ENCODE measurements around the gene GSG1L.

Gene GSG1L

GRCh38 chr16:27767971-27768591 lies 295.4 kb downstream of the GSG1L start:
- DNase-seq (ENCODE audit: insufficient read length, low spot score) (no peak), FAIRE-seq (no peak)

- DNase-seq (ENCODE audit: insufficient read length, low spot score) (no peak), FAIRE-seq (no peak)
Measured at GRCh38 chr16:27767081-27767480, 296.4 kb downstream of the GSG1L start.

GRCh38 chr16:27766236-27766925 lies 297.1 kb downstream of the GSG1L start:
- no peak for FAIRE-seq
- DNase-seq (ENCODE audit: insufficient read length, low spot score), result no peak

GRCh38 chr16:27764869-27765675 lies 298.4 kb downstream of the GSG1L start:
- DNase-seq (ENCODE audit: insufficient read length, low spot score), result no peak

GRCh38 chr16:27764427-27764826 lies 299.1 kb downstream of the GSG1L start:
- no peak for FAIRE-seq

More at GRCh38 chr16:27764869-27765675, 298.4 kb downstream of the GSG1L start:
- FAIRE-seq, result no peak

GRCh38 chr16:27762441-27762840 lies 301.1 kb downstream of the GSG1L start:
- DNase-seq (ENCODE audit: insufficient read length, low spot score) (no peak), FAIRE-seq (no peak)

More at GRCh38 chr16:27764427-27764826, 299.1 kb downstream of the GSG1L start:
- no peak for DNase-seq (ENCODE audit: insufficient read length, low spot score)

- FAIRE-seq, result no peak
- no peak for DNase-seq (ENCODE audit: insufficient read length, low spot score)
Measured at GRCh38 chr16:27761816-27762215, 301.7 kb downstream of the GSG1L start.

- FAIRE-seq, result no peak
Measured at GRCh38 chr16:27760789-27761176, 302.7 kb downstream of the GSG1L start.

GRCh38 chr16:27759967-27760788 lies 303.3 kb downstream of the GSG1L start:
- FAIRE-seq (no peak), DNase-seq (ENCODE audit: insufficient read length, low spot score) (no peak)

More at GRCh38 chr16:27760789-27761176, 302.7 kb downstream of the GSG1L start:
- DNase-seq (ENCODE audit: insufficient read length, low spot score), result no peak

- no peak for FAIRE-seq
- DNase-seq (ENCODE audit: insufficient read length, low spot score), result no peak
Measured at GRCh38 chr16:27759301-27759871, 304.1 kb downstream of the GSG1L start.

GRCh38 chr16:27758544-27758943 lies 305.0 kb downstream of the GSG1L start:
- DNase-seq (ENCODE audit: insufficient read length, low spot score), result no peak
- FAIRE-seq, result no peak

GRCh38 chr16:27756206-27756970 lies 307.1 kb downstream of the GSG1L start:
- DNase-seq (ENCODE audit: insufficient read length, low spot score) (no peak), FAIRE-seq (no peak)

- FAIRE-seq (no peak), DNase-seq (ENCODE audit: insufficient read length, low spot score) (no peak)
Measured at GRCh38 chr16:27754788-27755690, 308.5 kb downstream of the GSG1L start.

- DNase-seq (ENCODE audit: insufficient read length, low spot score) (no peak), FAIRE-seq (no peak)
Measured at GRCh38 chr16:27753563-27753962, 310.0 kb downstream of the GSG1L start.

- no peak for DNase-seq (ENCODE audit: insufficient read length, low spot score)
- no peak for FAIRE-seq
Measured at GRCh38 chr16:27752241-27752640, 311.3 kb downstream of the GSG1L start.

GRCh38 chr16:27751676-27752075 lies 311.8 kb downstream of the GSG1L start:
- DNase-seq (ENCODE audit: insufficient read length, low spot score), result no peak
- no peak for FAIRE-seq

GRCh38 chr16:27751233-27751632 lies 312.3 kb downstream of the GSG1L start:
- FAIRE-seq (no peak), DNase-seq (ENCODE audit: insufficient read length, low spot score) (no peak)

- FAIRE-seq, result no peak
- DNase-seq (ENCODE audit: insufficient read length, low spot score), result no peak
Measured at GRCh38 chr16:27749946-27750345, 313.6 kb downstream of the GSG1L start.

- FAIRE-seq (no peak), DNase-seq (ENCODE audit: insufficient read length, low spot score) (no peak)
Measured at GRCh38 chr16:27749547-27749875, 314.0 kb downstream of the GSG1L start.

Data from GM19239 (cell line).